HG02981 (cell line): ENCODE results near the gene ITPK1.
A peak's percentile ranks its signal among the peaks of the same experiment; 100 is the strongest.

ENCODE experiments used
- ATAC-seq: cut with Tn5 transposase; IDR thresholded peaks from one replicate; pipeline ENCODE4 v1.9.1; 2021; ENCODE audit warnings: mild to moderate bottlenecking, moderate library complexity; ENCODE audit not compliant: unreplicated experiment

ITPK1 gene

DNA sequence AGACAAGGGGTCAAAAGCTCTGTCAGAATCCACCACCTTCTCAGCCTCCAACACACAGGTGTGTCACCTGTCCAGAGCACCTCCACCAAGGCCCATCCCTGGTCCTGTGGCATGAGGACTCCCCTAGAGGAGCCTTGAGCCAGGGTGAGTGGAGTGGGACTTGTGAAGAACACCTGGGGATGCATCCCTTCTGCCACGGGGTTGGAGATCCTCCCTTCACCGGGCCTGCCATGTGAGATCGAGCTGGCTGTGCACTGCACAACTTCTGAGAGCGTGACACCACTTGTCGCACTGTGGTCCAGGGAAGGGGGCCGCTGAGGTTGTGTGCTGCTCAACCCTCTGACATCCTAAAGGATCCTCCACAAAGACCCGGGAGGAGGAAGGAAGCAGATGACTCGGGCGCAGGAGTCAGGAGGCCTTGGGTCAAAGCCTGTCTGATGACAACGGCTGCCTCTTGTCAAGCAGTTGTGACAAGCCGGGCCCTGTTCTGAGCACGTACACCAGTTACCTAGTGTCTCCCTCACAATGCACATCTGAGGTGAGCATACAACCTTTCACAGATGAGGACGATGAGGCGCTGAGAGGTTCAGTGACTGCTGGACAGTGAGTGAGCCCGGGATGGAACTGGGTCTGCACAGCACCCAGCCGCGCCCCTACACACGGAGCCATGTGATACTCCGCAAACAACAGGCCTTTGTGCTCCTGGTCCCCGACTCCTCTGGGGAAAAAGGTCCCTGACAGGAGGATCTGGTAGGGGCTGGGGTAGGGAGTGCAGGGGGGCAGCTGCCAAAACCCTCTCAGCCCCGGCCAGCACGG lies 157.1 kb downstream of the ITPK1 start:
- ATAC-seq = no peak

DNA sequence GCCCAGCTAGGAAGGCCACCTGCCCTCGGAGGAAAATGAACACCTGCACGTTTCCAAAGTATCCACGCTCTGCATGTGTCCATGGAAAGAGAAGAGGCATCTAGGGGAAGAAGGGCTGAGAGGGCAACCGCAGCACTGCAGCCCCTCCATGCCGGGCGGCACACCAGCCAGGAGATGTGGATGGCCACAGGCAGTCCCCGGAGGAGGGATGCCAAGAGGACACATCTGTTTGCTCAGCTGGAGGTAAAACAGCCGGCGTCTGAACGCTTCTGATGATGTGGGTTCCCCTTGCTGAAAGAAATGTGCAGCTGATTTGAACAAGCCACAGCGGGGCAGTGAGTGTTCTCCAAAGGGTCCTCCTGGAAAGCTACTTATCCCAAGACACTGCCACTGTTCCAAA lies 158.8 kb downstream of the ITPK1 start:
- no peak for ATAC-seq

- no peak for ATAC-seq
Measured at GRCh38 chr14:92955381-92955780, 160.3 kb downstream of the ITPK1 start.

GRCh38 chr14:92954933-92955332 lies 160.8 kb downstream of the ITPK1 start:
- ATAC-seq = no peak

DNA sequence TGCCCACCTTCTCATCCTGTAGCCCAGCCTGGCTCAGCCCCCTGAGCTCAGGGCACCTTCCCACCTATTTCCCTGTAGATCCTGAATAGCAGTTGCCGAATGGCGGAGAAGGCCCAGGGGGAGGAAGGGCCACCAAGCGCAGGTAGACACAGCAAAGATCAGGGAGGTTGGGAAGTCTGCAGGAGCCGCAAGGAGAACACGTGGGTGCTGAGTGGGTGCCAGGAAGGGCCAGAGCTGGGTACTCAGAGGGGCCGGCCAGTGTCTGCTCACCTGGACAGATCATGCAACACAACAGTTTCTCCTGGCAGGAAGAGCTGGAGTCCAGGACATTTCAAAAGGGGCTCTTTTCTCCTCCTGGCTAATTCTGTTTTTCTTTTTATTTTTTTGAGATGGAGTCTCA lies 162.2 kb downstream of the ITPK1 start:
- no peak for ATAC-seq

- no peak for ATAC-seq
Measured at GRCh38 chr14:92952481-92953298, 163.0 kb downstream of the ITPK1 start.

DNA sequence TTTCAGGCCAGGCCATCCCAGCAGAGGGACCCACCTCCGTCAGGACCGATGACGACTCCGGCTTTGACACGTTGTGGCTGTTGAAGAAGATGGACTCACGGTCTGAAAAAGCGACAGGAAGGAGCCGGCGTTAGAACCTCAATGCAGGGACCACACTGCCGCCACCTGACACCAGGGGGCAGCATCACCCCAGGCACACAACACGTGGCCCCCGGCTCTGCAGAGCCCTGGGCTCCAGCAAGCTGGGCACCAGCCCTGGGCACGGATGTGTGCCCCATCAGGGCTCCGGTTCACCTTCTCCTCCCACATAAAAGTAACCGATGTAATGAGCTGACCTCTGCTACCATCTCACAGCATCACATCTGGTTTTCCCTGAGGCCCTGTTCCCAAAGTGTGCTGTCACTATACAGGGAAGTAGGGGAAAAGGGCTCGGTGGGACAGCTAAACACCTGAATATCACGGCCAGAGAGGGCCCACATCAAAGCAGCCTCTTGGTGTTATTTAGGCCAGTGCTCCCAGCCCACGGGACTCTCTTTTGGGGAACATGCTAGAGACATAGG lies 163.7 kb downstream of the ITPK1 start:
- ATAC-seq = peak; percentile 73

GRCh38 chr14:92951261-92951660 lies 164.5 kb downstream of the ITPK1 start:
- ATAC-seq = no peak

GRCh38 chr14:92950773-92951172 lies 165.0 kb downstream of the ITPK1 start:
- no peak for ATAC-seq

DNA sequence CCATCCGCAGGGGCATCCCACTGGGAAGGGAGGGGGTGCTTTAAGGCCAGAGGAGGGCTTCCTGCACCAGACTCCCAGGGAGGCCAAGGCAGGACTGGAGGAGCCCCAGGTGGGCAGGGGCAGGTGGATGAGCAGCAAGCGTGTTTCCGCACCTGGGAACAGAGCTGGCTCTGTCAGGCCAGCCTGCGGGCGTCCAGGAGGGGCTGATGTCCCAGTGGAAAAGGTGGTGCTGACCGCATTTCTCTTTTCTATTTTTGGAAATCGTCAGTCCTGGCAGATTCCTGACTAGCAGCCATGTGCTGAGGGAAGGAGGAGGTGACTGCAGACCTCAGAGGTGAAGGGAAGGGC lies 165.6 kb downstream of the ITPK1 start:
- ATAC-seq = no peak

GRCh38 chr14:92949496-92950192 lies 166.1 kb downstream of the ITPK1 start:
- ATAC-seq = no peak

DNA sequence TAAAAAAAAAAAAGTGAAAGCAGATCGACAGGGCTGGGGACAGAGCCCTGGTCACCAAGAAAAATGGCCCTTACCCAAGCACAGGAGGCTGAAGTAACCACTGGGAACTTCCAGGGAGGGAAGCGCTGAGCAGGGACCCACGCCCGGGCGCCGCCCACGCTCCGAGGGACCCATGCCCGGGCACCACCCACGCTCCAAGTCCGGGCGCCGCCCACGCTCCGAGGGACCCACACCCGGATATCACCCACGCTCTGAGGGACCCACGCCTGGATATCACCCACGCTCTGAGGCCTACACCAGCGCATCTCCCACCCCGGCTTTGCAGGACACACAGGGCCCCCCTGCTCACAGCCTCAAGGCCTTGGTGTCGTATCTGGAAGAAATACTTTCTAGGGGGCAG lies 167.1 kb downstream of the ITPK1 start:
- no peak for ATAC-seq

- no peak for ATAC-seq
Measured at GRCh38 chr14:92946847-92947545, 168.7 kb downstream of the ITPK1 start.

DNA sequence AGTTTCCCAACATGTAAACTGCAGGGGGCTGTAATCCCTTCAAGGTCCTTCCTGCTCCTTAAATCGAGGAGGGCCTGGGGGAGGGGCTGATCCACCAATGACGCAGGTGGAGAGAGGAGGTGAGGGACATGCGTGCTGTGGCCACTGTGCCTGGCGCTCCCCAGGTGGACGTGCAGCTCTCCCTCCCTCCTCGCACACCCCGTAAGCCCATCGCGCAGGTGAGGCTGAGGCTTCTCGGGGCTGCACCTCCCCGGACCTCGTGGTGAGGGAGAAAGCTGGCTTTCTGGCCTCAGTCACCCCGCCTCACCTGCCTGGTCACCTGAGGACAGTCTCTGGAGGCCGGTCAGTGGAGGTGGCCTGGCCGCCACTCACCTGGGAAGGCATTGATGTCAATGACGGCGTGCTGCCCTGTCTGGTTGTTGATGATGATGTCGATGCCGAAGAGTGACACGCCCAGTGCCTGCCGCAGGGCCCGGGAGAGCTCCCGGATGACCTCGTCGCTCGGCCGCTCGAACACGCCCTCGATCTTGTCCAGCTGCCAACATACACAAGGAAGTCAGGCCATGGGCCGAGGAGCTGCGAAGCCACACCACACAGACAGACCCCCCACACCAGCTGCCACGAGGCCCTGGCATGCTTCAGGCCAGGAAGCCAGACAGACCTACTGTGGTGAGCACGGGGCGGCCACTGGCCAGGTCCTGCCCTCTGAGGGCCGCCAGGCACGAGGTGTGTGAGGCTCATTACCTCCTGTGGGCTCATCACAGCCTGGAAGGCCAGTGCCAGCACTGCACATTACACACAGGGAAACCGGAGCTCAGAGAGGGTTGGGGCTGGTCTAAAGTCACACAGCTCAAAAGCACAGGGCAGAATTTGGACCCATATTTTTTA lies 169.5 kb downstream of the ITPK1 start:
- ATAC-seq = no peak

DNA sequence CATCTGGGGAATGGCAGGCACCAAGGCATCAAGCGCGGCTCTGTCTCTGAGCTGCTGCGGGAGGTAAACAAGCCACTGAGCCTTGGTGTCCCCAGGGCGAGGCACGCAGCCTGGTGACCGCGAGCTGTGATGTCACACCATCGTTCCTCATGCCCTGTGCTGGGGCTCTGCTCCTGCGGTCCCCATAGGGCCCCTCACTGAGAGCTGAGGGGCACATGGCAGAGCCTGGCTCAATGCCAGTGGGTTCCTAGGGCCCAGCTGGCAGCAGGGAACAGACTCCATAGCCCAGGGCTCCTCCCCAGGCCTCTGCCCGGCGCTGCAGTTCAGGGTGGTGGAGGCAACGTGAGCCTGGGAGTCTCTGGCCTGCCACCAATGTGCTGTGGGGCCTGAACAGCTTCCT lies 170.2 kb downstream of the ITPK1 start:
- ATAC-seq = no peak

DNA sequence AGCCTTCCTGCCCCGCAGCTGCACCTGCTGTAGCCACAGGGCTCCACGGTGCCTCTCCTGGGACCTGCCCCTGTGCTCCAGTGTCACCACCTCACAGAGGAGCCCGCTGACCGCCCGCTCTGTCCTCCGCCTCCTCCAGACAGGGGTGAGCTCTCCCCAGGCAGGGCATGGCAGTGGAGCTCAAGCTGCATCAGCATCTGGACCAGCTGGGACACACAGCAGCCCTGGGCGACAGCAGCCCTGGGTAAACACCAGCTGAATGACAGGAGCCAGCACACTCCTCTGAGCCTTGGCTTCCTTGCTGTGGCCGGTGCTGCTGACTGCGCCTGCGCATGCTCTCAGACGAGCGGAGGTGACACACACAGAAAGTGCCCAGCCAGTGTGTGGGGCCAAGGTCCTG lies 170.7 kb downstream of the ITPK1 start:
- no peak for ATAC-seq

GRCh38 chr14:92943855-92944570 lies 171.7 kb downstream of the ITPK1 start:
- ATAC-seq = no peak

GRCh38 chr14:92942976-92943710 lies 172.6 kb downstream of the ITPK1 start:
- ATAC-seq = no peak
